GM21360 (cell line): ENCODE measurements around the gene NPY4R.
A peak's percentile ranks its signal among the peaks of the same experiment; 100 is the strongest.
"Not testable (repeated sequence)": the region's sequence is repeated elsewhere in the genome, so short reads cannot be mapped to it uniquely, and the experiment has no call there.

Experiments used
- ATAC-seq: cut with Tn5 transposase; IDR thresholded peaks from one replicate; pipeline ENCODE4 v1.9.1; 2021; ENCODE audit warnings: mild to moderate bottlenecking, moderate library complexity; ENCODE audit not compliant: unreplicated experiment

NPY4R gene

DNA sequence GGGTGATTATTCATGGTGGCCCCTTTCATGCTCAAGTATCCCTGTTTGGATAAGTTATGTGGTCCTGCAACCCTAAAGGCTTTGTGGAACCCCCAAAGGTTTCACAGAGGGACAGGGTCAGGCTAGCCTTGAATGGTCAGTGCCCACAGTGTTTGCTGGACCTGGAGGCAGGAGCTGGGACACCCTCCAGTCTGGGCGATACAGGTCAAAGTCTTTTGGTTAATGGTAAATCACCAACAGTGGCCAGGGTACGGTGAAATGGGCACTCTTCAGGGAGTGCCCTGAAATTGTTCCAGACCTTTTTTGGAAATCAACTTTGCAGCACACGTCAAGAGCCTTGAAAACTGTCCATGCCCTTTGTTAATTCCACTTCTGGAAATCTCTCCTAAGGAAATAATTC lies 8.7 kb downstream of the NPY4R start:
- not testable (repeated sequence) for ATAC-seq

GRCh38 chr10:46455992-46456391 lies 9.8 kb downstream of the NPY4R start:
- not testable (repeated sequence) for ATAC-seq

DNA sequence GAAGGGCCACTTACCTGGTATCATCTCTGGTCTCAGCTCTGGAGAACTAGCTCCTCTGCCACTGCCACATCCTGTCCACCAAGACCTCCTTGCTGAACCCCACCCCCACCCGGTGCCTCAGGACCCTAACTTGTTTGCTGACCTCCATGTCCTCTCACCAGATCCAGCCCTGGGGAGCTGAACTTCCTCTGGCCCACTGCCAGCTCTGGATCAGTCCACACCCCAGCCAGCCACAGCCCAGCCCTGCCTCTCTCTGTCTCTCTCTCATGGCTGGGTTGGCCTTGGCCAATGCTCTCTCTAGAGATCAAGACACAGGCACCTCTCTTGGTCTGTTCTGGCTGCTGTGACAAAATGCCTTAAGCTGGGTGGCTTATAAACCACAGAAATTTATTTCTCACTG lies 14.4 kb downstream of the NPY4R start:
- not testable (repeated sequence) for ATAC-seq

- ATAC-seq, result not testable (repeated sequence)
Measured at GRCh38 chr10:46450829-46451228, 14.9 kb downstream of the NPY4R start.

- ATAC-seq, result not testable (repeated sequence)
Measured at GRCh38 chr10:46447439-46447838, 18.3 kb downstream of the NPY4R start.

DNA sequence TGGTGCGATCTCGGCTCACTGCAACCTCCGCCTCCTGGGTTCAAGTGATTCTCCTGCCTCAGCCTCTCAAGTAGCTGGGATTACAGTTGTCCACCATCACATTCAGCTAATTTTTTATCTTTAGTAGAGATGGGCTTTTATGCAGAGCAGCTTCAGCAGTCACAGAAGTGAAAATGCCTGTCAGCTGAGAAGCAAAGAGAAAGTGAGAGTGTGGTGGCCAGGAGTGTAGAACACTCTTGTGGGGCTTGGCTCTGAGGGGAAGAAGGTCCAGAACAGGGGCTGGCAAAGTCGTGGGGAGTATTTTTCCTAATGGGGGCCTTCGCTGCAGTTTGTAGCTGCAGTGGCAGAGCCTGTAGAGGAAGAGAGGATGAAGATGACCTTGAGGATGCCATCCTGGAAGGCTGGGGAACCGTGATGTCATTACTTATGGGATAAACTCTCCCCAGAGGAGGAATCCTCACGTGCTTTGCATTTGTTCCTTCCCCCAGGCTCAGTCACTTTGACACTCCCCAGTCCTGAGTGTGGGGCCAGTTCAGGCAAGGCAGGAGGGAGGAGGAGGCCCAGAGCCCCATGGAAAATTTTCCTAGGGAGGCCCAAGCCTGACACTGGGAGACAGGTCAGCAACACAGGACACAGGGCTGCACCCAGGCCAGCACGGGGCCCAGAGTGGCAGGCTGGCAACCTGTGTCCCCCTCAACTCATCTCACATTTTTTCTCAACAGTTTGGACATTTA lies 20.2 kb downstream of the NPY4R start:
- not testable (repeated sequence) for ATAC-seq

DNA sequence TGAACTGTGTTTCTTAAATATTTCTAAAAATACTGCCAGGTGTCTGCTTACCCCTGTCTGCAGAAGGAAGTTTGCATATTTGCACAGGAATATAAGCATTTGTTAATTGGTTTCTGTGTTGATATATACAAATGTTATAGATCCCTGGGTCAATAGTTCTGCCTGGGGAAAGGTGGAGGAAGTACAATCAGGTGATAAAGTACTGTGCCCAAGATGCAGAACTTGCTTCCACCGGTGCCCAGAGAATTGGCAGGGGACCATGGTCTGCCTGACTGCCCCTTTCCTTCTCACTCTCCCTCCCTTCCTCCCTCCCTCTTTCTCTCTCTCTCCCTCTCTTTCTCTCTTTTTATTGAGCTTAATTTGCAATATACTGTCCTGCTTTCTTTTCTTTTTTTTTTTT lies 22.3 kb downstream of the NPY4R start:
- ATAC-seq, result not testable (repeated sequence)

DNA sequence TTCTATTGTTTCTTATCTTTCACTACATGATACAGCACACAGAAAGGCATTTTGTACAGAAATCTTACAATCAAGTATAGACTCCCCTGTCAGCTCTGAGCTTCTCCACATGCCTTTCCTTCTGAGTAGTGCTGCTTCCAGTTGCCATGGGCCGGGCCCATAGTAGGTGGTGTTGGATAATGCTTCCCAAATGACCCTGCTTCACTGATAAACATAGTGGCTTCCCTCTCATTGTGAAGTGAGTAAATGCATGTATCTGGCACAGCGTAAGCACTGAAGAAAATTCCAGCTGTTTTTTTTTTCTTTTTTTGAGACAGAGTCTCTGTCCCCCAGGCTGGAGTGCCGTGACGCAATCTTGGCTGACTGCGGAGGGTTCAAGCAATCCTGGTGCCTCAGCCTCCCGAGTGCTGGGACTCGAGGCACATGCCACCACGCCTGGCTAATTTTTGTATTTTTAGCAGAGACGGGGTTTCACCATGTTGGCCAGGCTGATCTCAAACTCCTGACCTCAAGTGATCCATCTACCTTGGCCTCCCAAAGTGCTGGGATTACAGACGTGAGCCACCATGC lies 23.0 kb downstream of the NPY4R start:
- ATAC-seq, result not testable (repeated sequence)

- not testable (repeated sequence) for ATAC-seq
Measured at GRCh38 chr10:46441837-46442278, 23.9 kb downstream of the NPY4R start.

DNA sequence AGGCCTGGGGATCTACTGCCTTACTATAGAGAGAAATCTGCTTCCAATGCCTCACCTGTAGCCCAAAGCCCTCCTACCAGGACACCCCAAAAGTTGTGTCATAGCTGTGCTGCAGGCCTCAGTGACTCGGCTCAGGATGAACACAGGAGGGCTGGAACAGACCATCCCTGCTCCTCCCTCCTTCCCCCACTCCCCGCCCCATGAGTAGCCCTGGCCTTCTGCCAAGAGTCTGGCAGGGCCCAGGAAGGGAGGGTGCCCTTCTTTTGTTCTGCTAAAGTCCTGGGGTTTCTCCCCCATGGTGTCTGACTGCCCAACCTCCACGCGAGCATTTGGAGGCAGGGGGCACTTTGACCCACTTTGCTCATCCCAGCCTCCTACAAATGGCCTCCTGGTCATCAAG lies 24.8 kb downstream of the NPY4R start:
- not testable (repeated sequence) for ATAC-seq

- not testable (repeated sequence) for ATAC-seq
Measured at GRCh38 chr10:46423550-46423949, 42.2 kb downstream of the NPY4R start.

GRCh38 chr10:46419570-46420379 lies 46.0 kb downstream of the NPY4R start:
- not testable (repeated sequence) for ATAC-seq

- not testable (repeated sequence) for ATAC-seq
Measured at GRCh38 chr10:46418283-46418682, 47.5 kb downstream of the NPY4R start.

- peak; percentile 59 for ATAC-seq
Measured at GRCh38 chr10:46415291-46415690, 50.5 kb downstream of the NPY4R start.

DNA sequence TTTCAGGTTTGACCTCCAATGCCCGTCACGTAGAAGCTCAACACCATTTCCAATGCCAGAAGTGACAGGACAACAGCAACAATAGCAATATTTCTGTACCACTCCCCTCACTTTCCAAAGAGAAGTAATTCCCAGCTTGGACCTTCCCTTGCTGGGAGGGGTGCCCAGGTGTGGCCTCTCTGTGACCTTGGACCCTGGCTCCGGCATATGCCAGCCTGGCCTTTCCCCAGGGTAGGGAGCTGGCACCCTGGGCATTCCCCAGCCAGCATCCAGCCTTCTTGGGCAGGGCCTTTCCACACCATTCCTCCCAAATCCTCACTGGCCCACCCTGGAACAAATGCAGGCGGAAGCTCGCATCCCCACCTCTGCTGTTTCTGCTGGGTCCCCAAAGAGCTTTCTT lies 53.1 kb downstream of the NPY4R start:
- not testable (repeated sequence) for ATAC-seq

DNA sequence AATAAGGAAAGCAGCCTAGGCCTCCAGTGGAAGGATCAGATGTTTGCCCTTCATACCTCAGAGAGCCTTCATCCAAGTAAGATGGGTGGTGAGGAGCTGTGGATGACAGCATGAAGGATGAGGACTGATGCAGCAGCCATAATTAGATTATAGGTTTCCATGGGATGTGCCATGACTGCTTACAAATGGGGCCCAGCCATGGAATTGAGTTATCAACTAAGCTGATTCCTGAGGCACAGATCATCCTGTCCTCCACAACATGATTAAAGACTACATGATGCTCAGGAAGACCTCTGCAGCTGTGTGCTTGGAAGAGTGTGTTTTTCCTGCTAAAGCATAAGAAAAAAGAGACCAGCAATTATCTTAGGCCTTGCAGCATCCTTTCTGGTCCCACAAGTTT lies 54.6 kb downstream of the NPY4R start:
- ATAC-seq, result not testable (repeated sequence)
